ENCODE measurements around the gene LMBR1L.
A peak's percentile ranks its signal among the peaks of the same experiment; 100 is the strongest.

LMBR1L gene

DNA sequence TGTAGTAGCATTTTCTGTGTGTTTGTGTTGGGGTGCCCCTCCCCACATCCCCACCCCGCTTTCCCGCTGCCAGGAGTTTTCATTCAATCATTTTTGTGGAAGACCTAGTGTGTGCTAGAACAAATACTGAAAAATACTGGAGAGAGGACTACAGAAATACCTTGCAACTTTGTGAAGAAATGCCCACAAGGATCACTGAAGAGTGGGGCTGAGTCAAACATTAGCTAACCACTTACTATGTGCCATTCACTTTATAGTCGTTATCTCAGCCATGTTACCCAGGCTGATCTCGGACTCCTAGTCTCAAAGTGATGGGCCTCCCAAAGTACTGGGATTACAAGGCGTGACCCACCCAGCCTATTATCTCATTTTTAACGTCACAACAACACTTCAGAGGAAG is 559 bp upstream of the LMBR1L start:
- no peak for DNase-seq (ENCODE audit: low read depth)

DNA sequence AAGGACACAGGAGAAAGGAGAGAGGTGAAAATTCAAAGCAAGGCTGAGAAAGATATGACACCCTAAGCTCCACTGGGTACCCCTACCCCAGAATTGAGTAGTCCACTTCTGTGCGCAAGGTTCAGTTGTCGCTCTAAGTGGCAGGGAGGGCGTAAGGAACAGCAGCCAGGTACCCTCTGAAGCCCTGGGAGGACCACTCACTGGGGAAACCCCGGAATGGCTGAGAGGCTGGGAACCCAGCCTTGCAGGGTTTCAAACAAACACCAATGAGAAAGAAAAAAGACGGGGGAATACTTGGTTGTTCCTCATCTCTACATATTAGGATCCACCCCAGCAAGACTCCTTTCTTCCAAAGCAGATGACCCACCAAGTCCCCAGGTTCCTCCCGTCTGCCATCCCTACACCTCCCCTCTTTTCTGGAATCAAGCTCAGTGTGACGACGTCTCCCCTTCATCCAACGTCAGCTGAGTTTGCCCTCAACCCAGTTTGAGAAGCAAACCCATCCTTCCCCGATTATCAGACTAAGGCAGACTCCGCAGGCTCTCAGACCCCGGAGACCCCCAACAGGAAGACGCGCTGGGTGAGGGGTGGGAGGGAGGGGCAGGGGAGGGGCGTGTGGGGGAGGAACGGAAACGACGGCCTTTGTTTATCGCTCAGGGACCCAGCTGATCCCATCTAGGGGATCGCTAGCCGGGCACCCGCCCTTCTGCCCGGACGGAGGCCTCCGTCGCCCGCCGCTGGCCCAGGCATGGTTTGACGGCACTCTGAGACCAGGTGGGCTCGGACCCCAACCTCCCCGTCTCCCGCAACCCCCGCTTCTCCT is 795 bp downstream of the LMBR1L start:
- no peak for DNase-seq (ENCODE audit: low read depth)

DNA sequence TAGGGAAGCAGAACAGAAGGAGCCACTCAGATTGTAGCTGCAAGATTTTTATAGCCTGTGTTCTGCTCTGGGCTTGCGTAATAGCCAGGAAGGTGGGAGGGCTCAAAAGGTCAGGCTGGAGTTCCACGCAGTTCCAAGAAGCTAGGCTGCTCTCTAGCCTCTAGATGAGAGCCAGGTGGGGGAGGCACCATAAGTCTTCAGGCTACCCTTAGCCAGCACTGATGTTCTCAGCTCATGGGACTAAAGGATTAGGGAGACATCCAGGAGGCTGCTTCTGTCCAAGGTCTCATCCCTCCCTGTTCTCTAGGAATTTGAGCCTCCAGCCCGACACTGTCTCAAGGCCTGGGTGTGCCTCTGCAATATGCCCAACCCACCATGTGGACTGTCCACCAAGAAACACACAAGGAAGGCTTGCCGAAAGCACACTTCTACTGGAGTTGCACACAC is 1.7 kb downstream of the LMBR1L start:
- no peak for DNase-seq (ENCODE audit: low read depth)

DNA sequence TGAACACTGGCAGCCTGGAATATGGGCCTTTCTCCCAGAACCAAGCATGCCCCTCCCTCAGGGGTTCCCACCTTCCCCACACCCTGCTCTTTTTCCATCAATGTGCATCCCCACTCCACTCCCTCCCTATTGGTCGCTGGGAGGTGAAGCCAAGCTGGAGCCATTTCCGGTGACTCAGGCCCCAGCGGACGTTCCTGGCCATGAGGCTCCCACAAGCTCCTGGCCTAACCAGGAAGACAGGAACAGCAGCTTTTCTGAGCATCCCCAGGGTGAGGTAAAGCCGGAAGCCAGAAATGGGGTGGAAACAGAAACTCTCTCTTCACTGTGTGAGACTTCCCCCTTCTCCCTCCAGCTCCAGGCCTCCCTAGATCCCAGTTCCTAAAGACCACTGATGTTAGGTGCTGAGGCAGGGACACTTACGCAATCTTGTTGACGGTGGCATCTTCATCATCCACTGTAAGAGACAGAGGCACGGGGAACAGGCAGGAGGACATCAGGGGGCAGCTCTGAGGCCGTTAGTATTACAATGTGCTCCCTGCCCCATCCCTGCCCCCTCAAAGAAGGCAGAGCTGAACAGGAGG is 5.1 kb downstream of the LMBR1L start:
- DNase-seq (ENCODE audit: low read depth) = no peak

DNA sequence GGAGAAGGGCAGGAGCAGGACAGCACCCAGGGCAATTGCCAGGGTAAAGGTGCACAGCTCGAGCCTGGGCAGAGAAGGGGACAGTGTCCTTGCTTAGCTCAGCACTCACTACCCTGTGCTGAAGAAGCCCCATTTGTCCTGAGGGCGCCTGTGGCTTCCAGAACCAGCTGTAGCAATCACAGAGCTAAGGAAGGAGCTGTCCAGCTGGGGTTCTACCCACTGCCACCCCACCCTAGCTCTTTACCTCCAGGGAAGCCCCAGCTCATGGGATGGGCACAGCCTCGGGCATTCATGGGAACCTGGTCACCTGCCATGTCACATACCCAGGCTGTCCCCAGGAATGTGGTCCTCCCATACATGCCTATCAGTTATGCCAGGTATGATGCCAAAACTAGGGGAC is 5.8 kb downstream of the LMBR1L start:
- DNase-seq (ENCODE audit: low read depth) = no peak

GRCh38 chr12:49100380-49100779 is 10.3 kb downstream of the LMBR1L start:
- DNase-seq (ENCODE audit: low read depth) = no peak

DNA sequence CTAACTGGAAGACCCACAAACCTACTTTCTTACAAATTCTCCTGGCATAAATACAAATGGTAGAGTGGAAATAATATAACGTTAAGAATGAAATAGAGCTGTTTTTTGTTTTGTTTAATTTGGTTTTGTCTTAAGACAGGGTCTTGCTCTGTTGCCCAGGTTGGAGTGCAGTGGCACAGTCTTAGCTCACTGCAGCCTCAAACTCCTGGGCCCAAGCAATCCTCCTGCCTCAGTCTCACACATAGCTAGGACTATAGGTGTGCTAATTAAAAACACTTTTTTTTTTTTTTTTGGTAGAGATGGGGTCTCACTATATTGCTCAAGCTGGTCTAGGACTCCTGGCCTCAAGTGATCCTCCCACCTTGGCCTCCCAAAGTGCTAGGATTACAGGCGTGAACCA is 11.9 kb downstream of the LMBR1L start:
- DNase-seq (ENCODE audit: low read depth) = no peak

- peak; percentile 20 for DNase-seq (ENCODE audit: low read depth)
Observed at GRCh38 chr12:49098035-49098451, 12.6 kb downstream of the LMBR1L start.

DNA sequence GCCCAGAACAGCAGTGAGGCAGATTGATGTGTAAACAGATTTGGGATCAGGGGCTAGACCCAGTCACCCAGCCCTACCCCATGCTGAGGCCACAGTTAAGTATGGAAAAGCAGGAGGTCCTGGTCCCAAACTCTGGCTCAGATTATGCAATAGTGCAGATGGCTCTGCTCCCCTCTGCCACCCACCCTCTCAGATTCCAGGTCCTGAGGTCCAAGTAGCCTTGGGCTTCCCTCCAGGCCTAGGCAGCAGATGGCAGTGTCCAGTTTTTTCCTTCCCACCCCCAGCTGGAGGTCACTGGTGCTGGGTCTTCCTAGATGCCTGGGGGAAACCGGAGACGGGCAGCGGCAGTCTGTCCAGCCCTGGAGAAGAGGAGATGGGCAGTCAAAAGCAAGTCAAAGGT is 13.3 kb downstream of the LMBR1L start:
- no peak for DNase-seq (ENCODE audit: low read depth)

GRCh38 chr12:49094975-49095365 is 15.7 kb downstream of the LMBR1L start:
- no peak for DNase-seq (ENCODE audit: low read depth)

GRCh38 chr12:49094160-49094974 is 16.3 kb downstream of the LMBR1L start, which contains the start of gene DHH:
TSS of gene DHH (minus strand) at chr12:49094801. CDS start at chr12:49094512, 289 bp downstream.
- DNase-seq (ENCODE audit: low read depth) = no peak

GRCh38 chr12:49093792-49094159 is 16.9 kb downstream of the LMBR1L start:
- no peak for DNase-seq (ENCODE audit: low read depth)

- no peak for DNase-seq (ENCODE audit: low read depth)
Observed at GRCh38 chr12:49092816-49093406, 17.7 kb downstream of the LMBR1L start.

GRCh38 chr12:49092086-49092815 is 18.4 kb downstream of the LMBR1L start:
- DNase-seq (ENCODE audit: low read depth) = no peak

GRCh38 chr12:49091836-49092085 is 18.9 kb downstream of the LMBR1L start:
- DNase-seq (ENCODE audit: low read depth) = no peak

DNA sequence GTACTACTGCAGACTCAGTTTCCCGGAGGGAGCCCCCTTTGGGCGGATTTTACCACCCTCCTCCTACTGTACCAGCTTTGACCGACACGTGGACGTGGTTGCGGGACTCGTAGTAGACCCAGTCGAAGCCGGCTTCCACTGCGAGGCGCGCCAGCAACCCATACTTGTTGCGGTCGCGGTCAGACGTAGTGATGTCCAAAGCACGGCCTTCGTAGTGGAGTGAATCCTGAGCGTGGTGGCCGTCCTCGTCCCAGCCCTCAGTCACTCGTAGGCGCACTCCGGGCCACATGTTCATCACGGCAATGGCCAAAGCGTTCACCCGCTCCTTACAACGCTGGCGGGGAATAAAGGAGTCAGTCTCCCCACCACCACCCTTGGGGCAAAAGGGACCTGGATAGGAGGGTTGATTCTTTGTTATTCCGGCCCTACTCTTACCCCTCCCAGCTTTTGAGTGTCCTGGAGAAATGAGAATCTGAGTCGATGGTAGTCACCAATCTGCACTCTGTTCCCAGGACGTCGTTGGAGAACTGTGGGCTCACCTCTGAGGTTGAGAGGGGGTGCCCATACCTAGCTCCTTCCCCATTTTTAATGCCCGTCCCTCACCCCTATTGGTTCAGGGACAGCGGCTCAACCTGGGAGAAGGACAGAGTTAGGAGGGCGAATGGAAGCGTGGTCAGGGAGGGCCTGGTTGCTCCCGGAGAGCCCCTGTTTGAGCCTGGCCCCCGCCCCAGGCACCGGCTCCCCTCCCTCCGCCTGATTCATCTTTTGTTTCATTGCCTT is 19.4 kb downstream of the LMBR1L start:
- no peak for DNase-seq (ENCODE audit: low read depth)

DNA sequence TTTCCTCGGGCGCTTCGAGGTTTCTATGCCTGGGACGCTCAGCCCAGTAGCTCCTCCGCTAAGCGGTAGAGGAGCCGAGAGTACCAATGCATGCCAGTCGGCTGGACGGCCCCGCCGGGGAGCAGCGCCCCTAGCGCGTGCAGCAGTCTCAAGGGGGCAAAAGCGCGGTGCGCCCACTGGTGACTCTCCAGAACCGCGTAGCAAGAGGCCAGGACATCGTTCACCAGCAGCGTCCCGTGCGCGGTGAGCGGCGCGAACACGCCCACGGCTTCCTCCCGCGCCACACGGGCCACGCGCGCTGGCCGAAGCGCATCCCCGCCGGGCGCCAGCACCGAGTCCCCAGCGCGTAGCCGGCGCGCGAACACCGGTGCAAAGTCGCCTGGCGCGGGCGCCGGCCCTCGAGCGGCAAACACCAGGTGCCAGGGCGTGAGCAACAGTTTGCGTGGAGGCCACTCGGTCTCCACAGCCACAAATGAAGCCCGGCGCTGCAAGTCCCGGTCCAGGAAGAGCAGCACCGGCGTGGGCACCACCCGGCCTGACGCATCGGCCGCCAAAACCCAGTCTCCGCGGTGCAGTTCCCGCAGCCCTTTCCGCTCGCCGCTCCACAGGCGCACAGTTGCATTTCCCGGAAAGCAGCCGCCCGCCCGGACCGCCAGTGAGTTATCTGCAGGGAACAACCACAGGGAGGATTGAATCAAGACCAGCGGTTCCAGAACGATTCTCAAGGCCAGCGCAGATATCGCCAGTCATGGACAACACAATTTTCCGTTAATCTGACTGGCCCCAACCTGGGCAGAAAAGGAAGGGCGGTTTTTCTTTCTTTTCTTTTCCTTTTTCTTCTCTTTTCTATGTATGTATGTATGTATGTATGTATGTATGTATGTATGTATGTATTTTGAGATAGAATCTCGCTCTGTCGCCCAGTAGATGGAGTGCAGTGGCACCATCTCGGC is 20.6 kb downstream of the LMBR1L start:
- DNase-seq (ENCODE audit: low read depth) = no peak

GRCh38 chr12:49088932-49089330 is 21.7 kb downstream of the LMBR1L start:
- no peak for DNase-seq (ENCODE audit: low read depth)

DNA sequence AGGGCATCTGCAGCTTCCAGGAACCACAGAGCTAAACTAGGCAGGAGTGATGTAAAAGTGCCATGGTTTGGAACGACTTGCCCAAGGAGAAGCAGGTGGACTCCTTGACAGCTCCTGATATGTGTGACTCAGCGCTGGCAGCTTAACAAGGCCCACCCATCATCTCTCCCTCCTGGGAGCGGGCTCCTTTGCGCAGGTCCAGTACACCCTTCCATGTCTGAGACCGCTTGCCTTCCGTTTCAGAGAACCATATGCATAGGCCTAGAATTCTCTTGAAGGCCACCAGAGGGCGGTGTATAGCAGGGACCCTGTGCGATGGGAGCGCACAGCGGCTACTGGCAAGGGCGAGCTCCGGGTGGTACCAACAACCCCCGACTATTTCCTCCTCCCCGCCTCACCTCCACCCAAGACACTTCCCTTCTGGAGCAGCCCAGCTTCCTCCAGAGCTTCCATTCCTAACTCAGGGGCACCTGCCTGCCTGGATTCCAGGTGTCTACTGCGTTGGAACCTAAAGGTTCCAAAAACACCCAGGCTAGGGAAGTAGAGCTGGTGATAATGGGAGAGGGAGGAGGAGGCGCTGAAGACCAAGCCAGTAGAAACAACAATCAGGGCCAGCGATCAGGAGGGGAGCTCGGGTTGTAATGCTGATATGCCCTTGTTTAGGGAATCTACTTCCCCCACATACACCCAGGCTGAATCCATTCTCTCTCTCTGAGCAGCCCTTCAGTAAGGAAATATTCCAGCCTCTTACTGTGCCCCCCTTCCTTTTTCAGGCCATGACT is 22.3 kb downstream of the LMBR1L start:
- peak; percentile 81 for DNase-seq (ENCODE audit: low read depth)
